ENCODE results near the gene TNFSF15.

TNFSF15 gene

DNA sequence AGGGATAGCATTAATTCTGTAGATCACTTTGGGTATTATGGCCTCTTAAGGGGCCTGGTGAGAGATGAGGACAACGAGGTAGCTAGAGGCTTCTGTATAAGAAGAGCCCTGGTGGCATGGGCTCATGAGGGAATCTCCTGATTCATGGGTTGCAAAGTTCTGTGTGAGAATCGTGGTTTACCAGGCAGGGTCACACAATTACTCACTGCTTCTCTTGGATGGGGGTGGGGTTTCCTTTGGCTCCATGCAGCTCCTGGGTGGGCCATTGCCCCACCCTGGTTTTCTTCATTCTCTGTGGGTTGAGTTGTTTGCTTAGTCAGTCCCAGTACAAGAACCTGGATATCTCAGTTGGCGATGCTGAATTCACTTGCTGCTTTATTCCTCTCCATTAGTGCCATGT is 30.9 kb upstream of the TNFSF15 start:
- no peak for DNase-seq (ENCODE audit: low read depth)
- TF ChIP-seq, protein P1, sequence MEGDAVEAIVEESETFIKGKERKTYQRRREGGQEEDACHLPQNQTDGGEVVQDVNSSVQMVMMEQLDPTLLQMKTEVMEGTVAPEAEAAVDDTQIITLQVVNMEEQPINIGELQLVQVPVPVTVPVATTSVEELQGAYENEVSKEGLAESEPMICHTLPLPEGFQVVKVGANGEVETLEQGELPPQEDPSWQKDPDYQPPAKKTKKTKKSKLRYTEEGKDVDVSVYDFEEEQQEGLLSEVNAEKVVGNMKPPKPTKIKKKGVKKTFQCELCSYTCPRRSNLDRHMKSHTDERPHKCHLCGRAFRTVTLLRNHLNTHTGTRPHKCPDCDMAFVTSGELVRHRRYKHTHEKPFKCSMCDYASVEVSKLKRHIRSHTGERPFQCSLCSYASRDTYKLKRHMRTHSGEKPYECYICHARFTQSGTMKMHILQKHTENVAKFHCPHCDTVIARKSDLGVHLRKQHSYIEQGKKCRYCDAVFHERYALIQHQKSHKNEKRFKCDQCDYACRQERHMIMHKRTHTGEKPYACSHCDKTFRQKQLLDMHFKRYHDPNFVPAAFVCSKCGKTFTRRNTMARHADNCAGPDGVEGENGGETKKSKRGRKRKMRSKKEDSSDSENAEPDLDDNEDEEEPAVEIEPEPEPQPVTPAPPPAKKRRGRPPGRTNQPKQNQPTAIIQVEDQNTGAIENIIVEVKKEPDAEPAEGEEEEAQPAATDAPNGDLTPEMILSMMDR (IDR thresholded peaks at IDR 0.05; ENCODE audit: low read depth, low read length, missing control alignments): no peak
- in situ Hi-C loops (cut with HindIII; ENCODE audit: low sequenced_read_pairs): no loop called here
- H3K4me3 ChIP-seq (ENCODE audit: low read depth, low read length): no peak overlapping the region

DNA sequence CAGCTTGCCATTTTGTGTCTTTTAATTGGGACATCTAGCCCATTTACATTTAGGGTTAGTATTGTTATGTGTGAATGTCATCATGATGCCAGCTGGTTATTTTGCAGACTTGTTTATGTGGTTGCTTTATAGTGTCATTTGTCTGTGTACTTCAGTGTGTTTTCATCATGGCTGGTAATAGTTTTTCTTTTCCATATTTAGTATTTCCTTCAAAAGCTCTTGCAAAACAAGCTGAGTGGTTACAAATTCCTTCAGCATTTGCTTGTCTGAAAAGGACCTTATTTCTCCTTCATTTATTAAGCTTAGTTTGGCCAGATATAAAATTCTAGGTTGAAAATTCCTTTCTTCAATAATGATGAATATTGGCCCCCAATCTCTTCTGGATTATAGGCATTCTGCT is 28.5 kb upstream of the TNFSF15 start:
- DNase-seq (ENCODE audit: low read depth): no peak
- TF ChIP-seq, protein P1 (IDR thresholded peaks at IDR 0.05; ENCODE audit: low read depth, low read length, missing control alignments): no peak
- in situ Hi-C loops (cut with HindIII; ENCODE audit: low sequenced_read_pairs): no loop called here
- H3K4me3 ChIP-seq (ENCODE audit: low read depth, low read length): no peak overlapping the region

DNA sequence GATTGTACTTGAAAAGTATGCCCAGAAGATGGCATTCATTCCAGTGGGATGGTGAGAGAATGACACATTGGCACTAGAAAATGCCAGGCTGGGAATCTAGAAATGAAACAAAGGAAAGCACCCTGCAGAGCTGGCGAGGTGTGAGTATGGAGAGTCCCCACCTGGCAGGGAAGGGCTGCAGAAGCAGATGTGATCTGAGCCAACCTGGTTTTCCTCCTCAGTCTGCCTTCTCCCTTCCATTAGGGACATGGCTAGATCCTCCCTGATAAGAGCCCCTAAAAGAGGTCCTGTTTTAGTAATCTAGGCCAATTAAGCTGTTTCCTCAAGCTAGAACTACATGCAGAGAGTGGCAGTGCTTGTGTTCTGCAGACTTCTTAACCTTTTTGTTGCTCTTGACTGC is 24.7 kb upstream of the TNFSF15 start:
- no peak for DNase-seq (ENCODE audit: low read depth)
- in situ Hi-C loops (cut with HindIII; ENCODE audit: low sequenced_read_pairs): no loop called here
- TF ChIP-seq, protein P1 (IDR thresholded peaks at IDR 0.05; ENCODE audit: low read depth, low read length, missing control alignments): no peak
- H3K4me3 ChIP-seq (ENCODE audit: low read depth, low read length): no peak overlapping the region

DNA sequence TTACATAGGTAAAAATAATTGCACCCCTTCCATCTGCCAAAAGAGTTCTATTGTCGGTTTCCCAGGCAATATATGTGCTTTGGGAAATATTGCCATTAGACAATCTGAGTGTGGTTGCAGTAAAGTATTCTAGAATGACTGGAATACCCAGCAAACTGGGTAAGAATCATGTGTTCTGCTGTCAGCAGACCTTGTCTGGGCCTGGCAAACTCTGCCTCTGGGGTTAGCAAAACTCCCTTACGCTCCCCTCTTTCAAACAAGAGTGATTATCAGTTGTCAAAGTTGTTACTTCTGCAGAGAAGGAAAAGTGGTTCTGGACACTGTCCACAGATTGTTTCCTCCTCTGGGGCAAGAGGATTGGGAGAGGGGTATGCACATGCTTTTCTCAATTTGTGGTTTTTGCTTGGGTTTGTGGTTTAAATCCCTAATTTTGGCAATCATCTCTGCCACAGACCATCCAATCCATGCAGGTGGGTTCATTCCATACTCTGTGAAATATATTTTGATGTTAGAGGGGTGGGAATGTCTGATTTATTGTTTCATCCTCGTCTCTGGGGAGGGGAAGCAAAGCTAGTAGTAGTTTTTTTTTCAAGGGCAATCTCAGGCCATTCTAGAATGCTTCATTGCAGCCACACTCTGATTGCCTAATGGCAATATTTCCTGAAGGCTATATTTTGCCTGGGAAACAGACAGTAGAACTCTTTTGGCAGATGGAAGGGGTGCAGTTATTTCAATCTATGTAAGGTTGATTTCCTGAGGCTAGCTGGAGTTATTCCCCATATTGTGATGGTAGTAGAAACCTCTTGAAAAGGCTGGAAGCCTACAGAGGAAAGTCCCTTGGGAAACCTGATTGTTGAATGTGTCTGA is 24.0 kb upstream of the TNFSF15 start:
- no peak overlapping the region for H3K4me3 ChIP-seq (ENCODE audit: low read depth, low read length)
- in situ Hi-C loops (cut with HindIII; ENCODE audit: low sequenced_read_pairs): no loop called here
- TF ChIP-seq, protein P1 (IDR thresholded peaks at IDR 0.05; ENCODE audit: low read depth, low read length, missing control alignments): no peak
- DNase-seq (ENCODE audit: low read depth): no peak

DNA sequence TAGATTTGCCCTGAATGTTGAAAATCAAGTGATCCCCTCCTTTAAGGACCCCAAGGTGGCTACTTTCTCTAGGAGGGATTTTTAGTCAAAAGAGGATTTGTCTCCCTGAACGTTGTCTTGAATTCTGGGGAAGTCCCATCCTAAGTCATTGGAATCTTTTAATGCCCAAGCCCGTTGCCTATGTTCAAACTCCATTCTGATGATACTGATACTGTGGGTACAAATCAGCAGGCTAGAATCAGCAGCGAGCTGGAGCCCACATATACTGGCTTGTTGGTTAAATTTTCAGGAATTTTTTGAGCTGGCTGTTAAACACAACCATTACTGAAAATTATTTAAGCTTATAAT is 22.4 kb upstream of the TNFSF15 start:
- in situ Hi-C loops (cut with HindIII; ENCODE audit: low sequenced_read_pairs): no loop called here
- TF ChIP-seq, protein P1 (IDR thresholded peaks at IDR 0.05; ENCODE audit: low read depth, low read length, missing control alignments): no peak
- no peak for DNase-seq (ENCODE audit: low read depth)
- no peak overlapping the region for H3K4me3 ChIP-seq (ENCODE audit: low read depth, low read length)

DNA sequence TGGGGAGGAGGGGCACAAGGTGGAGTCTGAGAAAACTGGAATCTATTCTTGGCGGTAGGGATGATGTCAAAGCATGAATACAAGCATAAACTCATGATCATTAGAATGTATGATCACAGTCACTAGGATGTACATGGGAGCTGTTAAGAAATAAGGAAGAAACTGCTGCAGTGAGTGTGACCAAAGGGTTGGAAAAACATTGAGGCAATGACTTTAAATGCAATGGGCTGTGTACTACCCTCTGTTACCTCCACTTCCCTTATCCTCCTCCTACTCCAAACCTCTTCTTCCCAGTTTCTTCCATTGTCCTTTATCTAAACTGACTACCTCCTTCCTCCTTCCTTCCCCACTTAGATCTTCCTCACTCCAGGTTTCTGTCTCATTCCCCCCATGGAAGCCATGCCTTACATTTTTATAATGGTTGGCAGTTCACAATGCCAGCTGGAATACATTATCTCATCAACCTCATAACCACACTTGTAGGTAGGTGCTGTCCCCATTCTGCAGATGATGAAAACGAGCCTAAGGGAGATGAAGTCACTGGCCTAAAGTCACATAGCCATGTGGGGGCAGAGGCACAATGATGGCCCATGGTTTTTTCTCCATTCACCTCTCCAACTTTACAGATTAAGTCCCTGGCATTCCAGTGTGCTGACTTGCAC is 21.9 kb upstream of the TNFSF15 start:
- no peak overlapping the region for H3K4me3 ChIP-seq (ENCODE audit: low read depth, low read length)
- in situ Hi-C loops (cut with HindIII; ENCODE audit: low sequenced_read_pairs): no loop called here
- TF ChIP-seq, protein P1 (IDR thresholded peaks at IDR 0.05; ENCODE audit: low read depth, low read length, missing control alignments): no peak
- DNase-seq (ENCODE audit: low read depth): no peak
